CD14-positive monocyte (primary cell): ENCODE results near the gene ARHGEF3. TPM values are rescaled to one million over a fixed set of nuclear protein-coding genes. Genes with fewer than 3 reads are reported as not detected.

Source experiments
- DNase-seq, 3 donors: peaks; one replicate each; pipeline ENCODE4 v3.0.0-alpha.2; 2011 to 2022
- H2AFZ ChIP-seq: 2 replicates; pipeline ENCODE4 v1.6.0; 2012; ENCODE audit warnings: mild to moderate bottlenecking, low read depth, low read length, inconsistent platforms; ENCODE audit not compliant: insufficient read depth, poor library complexity, severe bottlenecking
- H3K27ac ChIP-seq, 2 donors: 1 replicate in 1 of 2; 2 replicates in 1 of 2; pipeline ENCODE4 v1.5.1; 2012 to 2013; ENCODE audit warnings: low read length in 2 of 2, control low read depth in 1 of 2, inconsistent platforms in 1 of 2, low read depth in 1 of 2, mild to moderate bottlenecking in 1 of 2
- H3K27me3 ChIP-seq, 2 donors: one replicate each; pipeline versions ENCODE4 v1.6.0 to v1.6.1; 2011 to 2013; ENCODE audit warnings: low read length in 2 of 2; ENCODE audit not compliant: control insufficient read depth in 2 of 2, insufficient read depth in 2 of 2
- H3K36me3 ChIP-seq, 2 donors: replicated peaks in 1 of 2; 1 replicate in 1 of 2; 2 replicates in 1 of 2; pipeline versions ENCODE4 v1.5.1 to v1.6.1; 2012 to 2013; ENCODE audit warnings: low read length in 2 of 2, control low read depth in 1 of 2, inconsistent platforms in 1 of 2, mild to moderate bottlenecking in 1 of 2; ENCODE audit not compliant: insufficient read depth in 2 of 2, control insufficient read depth in 1 of 2
- H3K4me1 ChIP-seq, 2 donors: 1 replicate in 1 of 2; 2 replicates in 1 of 2; pipeline versions ENCODE4 v1.5.1 to v1.6.1; 2012 to 2013; ENCODE audit warnings: low read length in 2 of 2, control low read depth in 1 of 2, inconsistent platforms in 1 of 2, mild to moderate bottlenecking in 1 of 2, moderate library complexity in 1 of 2; ENCODE audit not compliant: insufficient read depth in 2 of 2, control insufficient read depth in 1 of 2
- H3K4me2 ChIP-seq: replicated peaks from 2 replicates; pipeline ENCODE3; 2012; ENCODE audit warnings: low read length, moderate library complexity, mild to moderate bottlenecking; ENCODE audit not compliant: poor library complexity, severe bottlenecking; ENCODE audit errors: extremely low read depth
- H3K4me3 ChIP-seq, 3 experiments: fragments of 200-600 bp in 1 of 3; sonication (generic) in 1 of 3; replicated peaks in 1 of 3; 1 replicate in 2 of 3; 2 replicates in 1 of 3; pipeline ENCODE4 v1.5.1; 2011 to 2013; ENCODE audit warnings: low read length in 3 of 3, mild to moderate bottlenecking in 3 of 3, control low read depth in 2 of 3, low read depth in 2 of 3, inconsistent platforms in 1 of 3, moderate library complexity in 1 of 3
- H3K79me2 ChIP-seq: 2 replicates; pipeline ENCODE4 v1.6.0; 2012; ENCODE audit warnings: mild to moderate bottlenecking, control low read depth, inconsistent platforms, low read length, moderate library complexity; ENCODE audit not compliant: insufficient read depth
- H3K9ac ChIP-seq: 2 replicates; pipeline ENCODE4 v1.6.0; 2017; ENCODE audit warnings: low read length, mild to moderate bottlenecking; ENCODE audit not compliant: insufficient read depth, poor library complexity, severe bottlenecking
- H3K9me3 ChIP-seq, 2 donors: replicated peaks in 1 of 2; 1 replicate in 1 of 2; 2 replicates in 1 of 2; pipeline versions ENCODE4 v1.5.1 to v1.6.1; 2012 to 2013; ENCODE audit warnings: low read length in 2 of 2, control low read depth in 1 of 2; ENCODE audit not compliant: control insufficient read depth in 1 of 2, insufficient read depth in 1 of 2
- H4K20me1 ChIP-seq: 2 replicates; pipeline ENCODE4 v1.6.0; 2012; ENCODE audit warnings: mild to moderate bottlenecking, low read length, control low read depth, moderate library complexity; ENCODE audit not compliant: insufficient read depth
- H3K27ac Mint-ChIP-seq, 7 donors: one replicate each; pipeline ENCODE4 v1.8.0; 2020; ENCODE audit warnings: mild to moderate bottlenecking in 7 of 7, mixed read lengths in 7 of 7, moderate library complexity in 6 of 7, inconsistent platforms in 2 of 7
- H3K27me3 Mint-ChIP-seq, 3 donors: one replicate each; pipeline ENCODE4 v1.8.0; 2021 to 2022; ENCODE audit warnings: low read depth in 3 of 3, mild to moderate bottlenecking in 3 of 3, mixed read lengths in 3 of 3, moderate library complexity in 3 of 3, inconsistent platforms in 1 of 3
- H3K36me3 Mint-ChIP-seq, 2 donors: one replicate each; pipeline ENCODE4 v1.8.0; 2020; ENCODE audit warnings: mixed read lengths in 2 of 2, inconsistent platforms in 1 of 2, mild to moderate bottlenecking in 1 of 2
- H3K4me1 Mint-ChIP-seq: one replicate; pipeline ENCODE4 v1.8.0; 2020; ENCODE audit warnings: mild to moderate bottlenecking, mixed read lengths
- H3K4me3 Mint-ChIP-seq, 2 donors: one replicate each; pipeline ENCODE4 v1.8.0; 2020; ENCODE audit warnings: mild to moderate bottlenecking in 2 of 2, mixed read lengths in 2 of 2, moderate library complexity in 1 of 2
- H3K9me3 Mint-ChIP-seq, 7 donors: one replicate each; pipeline ENCODE4 v1.8.0; 2020 to 2022; ENCODE audit warnings: mixed read lengths in 7 of 7, mild to moderate bottlenecking in 6 of 7, moderate library complexity in 6 of 7, inconsistent platforms in 2 of 7
- WGBS: methylation state at CpG from one replicate; pipeline ENCODE4 v1.1.5; 2013; ENCODE audit warnings: missing lambda C conversion rate; ENCODE audit not compliant: insufficient coverage; 5-methylcytosine and 5-hydroxymethylcytosine counted together
- intact Hi-C, 2 donors: fragments of 100-400 bp; cut with micrococcal nuclease; formaldehyde crosslinking; loops; one replicate each; pipeline versions ENCODE4 v1.15.0 to v1.15.1; 2023
- polyA plus RNA-seq, 3 donors: library from polyadenylated mRNA; depleted of rRNA in 1 of 3; unstranded in 2 of 3; stranded (reverse) in 1 of 3; fragments of 300-500 nt in 2 of 3; fragments of >200 nt in 1 of 3; fragmentation: Illumina TruSeq in 2 of 3; gene quantifications; 1 replicate in 2 of 3; 2 replicates in 1 of 3; pipeline ENCODE4 v1.2.3, GENCODE V29; 2012 to 2021
- TF ChIP-seq, protein P1 (sequence below): fragments of 200-600 bp; IDR thresholded peaks from one replicate; pipeline ENCODE4 v1.8.0; 2022; ENCODE audit warnings: antibody characterized with exemption, mild to moderate bottlenecking

Gene ARHGEF3
- polyA plus RNA-seq, 3 donors = 22.6 to 29.5 (median 26.5) TPM

DNA sequence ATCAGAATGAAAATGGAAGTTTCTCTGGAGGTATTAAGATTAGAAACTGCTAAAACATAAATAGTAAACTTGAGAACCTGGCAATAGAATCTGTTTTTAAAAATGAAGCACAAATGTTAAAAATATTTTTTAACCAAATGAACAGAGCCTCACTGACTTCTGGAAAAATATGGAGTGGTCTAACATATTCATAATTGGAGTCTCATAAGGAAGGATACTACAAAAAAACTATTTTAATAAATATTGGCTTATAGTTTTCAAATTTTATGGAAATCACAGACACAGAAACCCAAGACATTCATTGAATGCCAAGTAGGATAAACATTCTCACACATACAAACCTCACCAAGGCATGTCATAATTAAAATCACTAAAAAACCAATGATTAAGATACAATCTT lies 95.1 kb downstream of the ARHGEF3 start:
- Histone ChIP-seq H2AFZ (no peak overlapping the region), H3K4me1 (peaks cover 0 to 4% of the 10 kb centered on the region in 2 donors), H3K9me3 (peaks cover 0 to 2% of the 10 kb centered on the region in 2 donors), H3K27ac (no peak overlapping the region), H3K27me3 (no peaks in the 10 kb centered on the region), H3K4me2 (no peak overlapping the region), H4K20me1 (no peaks in the 10 kb centered on the region), H3K4me3 (no peak overlapping the region), H3K9ac (no peak overlapping the region), H3K36me3 (no peaks in the 10 kb centered on the region), H3K79me2 (no peaks in the 10 kb centered on the region)
- TF ChIP-seq, protein P1, sequence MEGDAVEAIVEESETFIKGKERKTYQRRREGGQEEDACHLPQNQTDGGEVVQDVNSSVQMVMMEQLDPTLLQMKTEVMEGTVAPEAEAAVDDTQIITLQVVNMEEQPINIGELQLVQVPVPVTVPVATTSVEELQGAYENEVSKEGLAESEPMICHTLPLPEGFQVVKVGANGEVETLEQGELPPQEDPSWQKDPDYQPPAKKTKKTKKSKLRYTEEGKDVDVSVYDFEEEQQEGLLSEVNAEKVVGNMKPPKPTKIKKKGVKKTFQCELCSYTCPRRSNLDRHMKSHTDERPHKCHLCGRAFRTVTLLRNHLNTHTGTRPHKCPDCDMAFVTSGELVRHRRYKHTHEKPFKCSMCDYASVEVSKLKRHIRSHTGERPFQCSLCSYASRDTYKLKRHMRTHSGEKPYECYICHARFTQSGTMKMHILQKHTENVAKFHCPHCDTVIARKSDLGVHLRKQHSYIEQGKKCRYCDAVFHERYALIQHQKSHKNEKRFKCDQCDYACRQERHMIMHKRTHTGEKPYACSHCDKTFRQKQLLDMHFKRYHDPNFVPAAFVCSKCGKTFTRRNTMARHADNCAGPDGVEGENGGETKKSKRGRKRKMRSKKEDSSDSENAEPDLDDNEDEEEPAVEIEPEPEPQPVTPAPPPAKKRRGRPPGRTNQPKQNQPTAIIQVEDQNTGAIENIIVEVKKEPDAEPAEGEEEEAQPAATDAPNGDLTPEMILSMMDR = no peak
- H3K27me3 Mint-ChIP-seq = no peaks in the 10 kb centered on the region
- H3K4me3 Mint-ChIP-seq = no peak overlapping the region
- H3K9me3 Mint-ChIP-seq = peaks cover 0 to 3% (median 2%) of the 10 kb centered on the region in 7 donors
- H3K36me3 Mint-ChIP-seq = peaks cover 0 to 4% of the 10 kb centered on the region in 2 donors
- intact Hi-C loops = loop anchor here in 1 of 2 donors (10.0 kb wide), 1 partner anchor 48 kb away; no protein-coding TSS in a partner anchor
- H3K4me1 Mint-ChIP-seq = peaks cover 11% of the 10 kb centered on the region
- no peak for DNase-seq
- H3K27ac Mint-ChIP-seq = no peak overlapping the region

DNA sequence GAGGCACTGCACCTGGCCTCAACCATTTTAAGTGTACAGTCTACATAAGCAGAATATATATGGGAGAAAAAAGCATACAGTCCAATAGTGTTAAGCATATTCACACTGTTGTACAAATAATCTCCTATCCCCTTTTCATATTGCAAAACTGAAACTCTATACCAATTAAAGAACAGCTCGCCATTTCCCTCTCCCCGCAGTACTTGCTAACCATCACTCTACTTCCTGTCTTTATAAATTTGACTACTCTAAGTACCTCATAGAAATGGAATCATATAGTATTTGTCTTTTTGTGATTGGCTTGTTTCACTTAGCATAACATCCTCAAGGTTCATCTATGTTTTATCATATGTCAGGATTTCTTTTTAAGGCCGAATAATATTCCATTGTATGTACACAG lies 97.0 kb downstream of the ARHGEF3 start:
- Mint-ChIP-seq H3K4me1 (peaks cover 17% of the 10 kb centered on the region), H3K36me3 (peaks cover 0 to 4% of the 10 kb centered on the region in 2 donors), H3K27me3 (peaks cover 0 to 1% (median 0%) of the 10 kb centered on the region in 3 donors), H3K9me3 (peaks cover 0 to 5% (median 2%) of the 10 kb centered on the region in 7 donors), H3K27ac (no peak overlapping the region), H3K4me3 (no peak overlapping the region)
- Histone ChIP-seq H3K27ac (no peak overlapping the region), H3K4me2 (no peak overlapping the region), H3K9me3 (peaks cover 0 to 2% of the 10 kb centered on the region in 2 donors), H2AFZ (no peak overlapping the region), H3K4me3 (no peak overlapping the region), H3K4me1 (peaks cover 0 to 4% of the 10 kb centered on the region in 2 donors), H3K36me3 (no peaks in the 10 kb centered on the region), H3K9ac (no peak overlapping the region), H4K20me1 (no peaks in the 10 kb centered on the region), H3K79me2 (no peaks in the 10 kb centered on the region), H3K27me3 (no peaks in the 10 kb centered on the region)
- DNase-seq = no peak
- TF ChIP-seq, protein P1 = no peak
- WGBS = no CpG with 5 or more reads among the region's 3 CpGs
- intact Hi-C loops = loop anchor here in 1 of 2 donors (10.0 kb wide), 1 partner anchor 50 kb away; no protein-coding TSS in a partner anchor
